Transverse colon (tissue), 4 donors: ENCODE results near the gene VTA1. TPM values are rescaled to one million over a fixed set of nuclear protein-coding genes. Genes with fewer than 3 reads are reported as not detected.

Experiments used
- DNase-seq: peaks from one replicate; pipeline ENCODE4 v3.0.0-alpha.2; 2019
- H3K27ac ChIP-seq, 4 donors: fragments of 200-600 bp; sonication (generic); 2 replicates each; pipeline ENCODE4 v1.5.1; 2016 to 2018; ENCODE audit warnings: inconsistent platforms in 4 of 4
- H3K27me3 ChIP-seq: fragments of 200-600 bp; sonication (generic); 2 replicates; pipeline ENCODE4 v1.5.1; 2017; ENCODE audit warnings: inconsistent platforms
- H3K36me3 ChIP-seq, 4 donors: fragments of 200-600 bp; sonication (generic); 2 replicates each; pipeline ENCODE4 v1.5.1; 2017 to 2019; ENCODE audit warnings: inconsistent platforms in 4 of 4
- H3K4me1 ChIP-seq, 4 donors: fragments of 200-600 bp; sonication (generic); 2 replicates each; pipeline ENCODE4 v1.5.1; 2017 to 2020; ENCODE audit warnings: inconsistent platforms in 4 of 4
- H3K4me3 ChIP-seq, 4 donors: fragments of 200-600 bp; sonication (generic); 1 replicate in 1 of 4; 2 replicates in 3 of 4; pipeline versions ENCODE4 v1.5.1 to v1.6.1; 2017 to 2019; ENCODE audit warnings: inconsistent platforms in 4 of 4
- H3K9me3 ChIP-seq, 2 donors: fragments of 200-600 bp; sonication (generic); 2 replicates each; pipeline ENCODE4 v1.5.1; 2017 to 2019; ENCODE audit warnings: inconsistent platforms in 2 of 2
- CTCF ChIP-seq, 5 experiments: fragments of 200-600 bp in 3 of 5; fragments of 450-650 bp in 2 of 5; sonication (generic) in 3 of 5; IDR thresholded peaks; 1 replicate in 2 of 5; 2 replicates in 3 of 5; pipeline ENCODE4 v1.5.1; 2016 to 2017; ENCODE audit warnings: antibody characterized with exemption in 5 of 5, inconsistent platforms in 3 of 5, mild to moderate bottlenecking in 2 of 5, moderate library complexity in 1 of 5
- EP300 ChIP-seq: sonication (generic); formaldehyde crosslinking; IDR thresholded peaks from one replicate; pipeline ENCODE4 v1.6.1; 2017; ENCODE audit warnings: antibody characterized with exemption, low read depth
- POLR2A ChIP-seq: fragments of 450-650 bp; IDR thresholded peaks from one replicate; pipeline ENCODE4 v1.6.1; 2016; ENCODE audit warnings: antibody characterized with exemption, mild to moderate bottlenecking, moderate library complexity
- POLR2AphosphoS5 ChIP-seq, 3 donors: sonication (generic); formaldehyde crosslinking; IDR thresholded peaks; one replicate each; pipeline ENCODE4 v1.6.1; 2016; ENCODE audit warnings: antibody characterized with exemption in 3 of 3
- WGBS, 2 donors: methylation state at CpG; one replicate each; pipeline ENCODE4 v1.1.5; 2018; ENCODE audit warnings: low coverage in 1 of 2; 5-methylcytosine and 5-hydroxymethylcytosine counted together
- in situ Hi-C, 4 donors: fragments of 200-750 bp; cut with MboI; loops; one replicate each; pipeline versions ENCODE4 v1.15.0 to v1.15.1; 2017; ENCODE audit warnings: low sequenced_read_pairs in 3 of 4, low pct_ligation_motif_present in 1 of 4, low pct_unique_long_range_greater_than_20kb in 1 of 4
- intact Hi-C: fragments of 100-400 bp; cut with DNase I; formaldehyde crosslinking; loops from one replicate; pipeline ENCODE4 v1.15.1; 2023; ENCODE audit warnings: low total_unique reads
- total RNA-seq, 4 donors: library from RNA; depleted of rRNA; stranded (reverse); fragments of >200 nt; gene quantifications; one replicate each; pipeline ENCODE4 v1.1.0, GENCODE V29; 2016

The VTA1 gene
- total RNA-seq, 4 donors from 2014 or later: 10.5 to 52.6 (median 37.2) TPM

- in situ Hi-C loops: no loop called here
- Histone ChIP-seq H3K27ac (no peak overlapping the region), H3K36me3 (no peaks in the 10 kb centered on the region), H3K4me1 (no peaks in the 10 kb centered on the region), H3K4me3 (no peak overlapping the region), H3K27me3 (no peaks in the 10 kb centered on the region), H3K9me3 (no peaks in the 10 kb centered on the region)
- TF ChIP-seq POLR2AphosphoS5 (IDR thresholded peaks at IDR 0.05): no peak
- no peak for TF ChIP-seq CTCF (IDR thresholded peaks at IDR 0.05)
- TF ChIP-seq EP300: no peak
- TF ChIP-seq POLR2A: no peak
- DNase-seq: no peak
- intact Hi-C loops: no loop called here
Observed at GRCh38 chr6:142262231-142262630, 115.2 kb downstream of the VTA1 start.

GRCh38 chr6:142265476-142265875, 118.4 kb downstream of the VTA1 start:
- intact Hi-C loops: no loop called here
- WGBS, 2 donors: 60 to 77% methylated on average over 1 of the region's 1 CpG
- TF ChIP-seq CTCF (IDR thresholded peaks at IDR 0.05): no peak
- TF ChIP-seq POLR2AphosphoS5 (IDR thresholded peaks at IDR 0.05): no peak
- no peak for TF ChIP-seq EP300
- no peak for TF ChIP-seq POLR2A
- no peaks in the 10 kb centered on the region for H3K36me3 ChIP-seq
- no peaks in the 10 kb centered on the region for H3K27me3 ChIP-seq
- no peaks in the 10 kb centered on the region for H3K4me1 ChIP-seq
- no peaks in the 10 kb centered on the region for H3K9me3 ChIP-seq
- in situ Hi-C loops: no loop called here
- H3K27ac ChIP-seq: no peak overlapping the region
- DNase-seq: no peak
- H3K4me3 ChIP-seq: no peak overlapping the region

- intact Hi-C loops: no loop called here
- H3K9me3 ChIP-seq: no peaks in the 10 kb centered on the region
- no peak overlapping the region for H3K4me3 ChIP-seq
- TF ChIP-seq POLR2AphosphoS5 (IDR thresholded peaks at IDR 0.05) (no peak), POLR2A (no peak), EP300 (no peak)
- 82 to 83% methylated on average over 4 of the region's 4 CpGs for WGBS, 2 donors
- no peak for DNase-seq
- H3K4me1 ChIP-seq: no peaks in the 10 kb centered on the region
- in situ Hi-C loops: no loop called here
- no peak overlapping the region for H3K27ac ChIP-seq
- no peaks in the 10 kb centered on the region for H3K36me3 ChIP-seq
- H3K27me3 ChIP-seq: no peaks in the 10 kb centered on the region
Observed at GRCh38 chr6:142266060-142266459, 119.0 kb downstream of the VTA1 start.

GRCh38 chr6:142271476-142271875, 124.4 kb downstream of the VTA1 start:
- Histone ChIP-seq H3K4me1 (no peaks in the 10 kb centered on the region), H3K4me3 (no peak overlapping the region), H3K27ac (no peak overlapping the region), H3K36me3 (no peaks in the 10 kb centered on the region), H3K27me3 (no peaks in the 10 kb centered on the region), H3K9me3 (no peaks in the 10 kb centered on the region)
- intact Hi-C loops (no loop called here), in situ Hi-C loops (no loop called here)
- DNase-seq: no peak
- WGBS, 2 donors: 45 to 52% methylated on average over 1 of the region's 1 CpG
- no peak for TF ChIP-seq CTCF (IDR thresholded peaks at IDR 0.05)
- TF ChIP-seq POLR2A: no peak
- no peak for TF ChIP-seq POLR2AphosphoS5 (IDR thresholded peaks at IDR 0.05)
- TF ChIP-seq EP300: no peak

Other genes starting within 250 kb of the VTA1 start
- not detected for gene GJE1, start 14.3 kb upstream of the VTA1 start, total RNA-seq
- not detected for gene NMBR, start 141 bp upstream of the VTA1 start, total RNA-seq
- 10 to 100 TPM; 15.7 to 75.2 (median 19.2) TPM for gene ADGRG6, start 154.7 kb downstream of the VTA1 start, total RNA-seq